ENCODE measurements around the gene LEP. TPM values are rescaled to one million over a fixed set of nuclear protein-coding genes. Genes with fewer than 3 reads are reported as not detected.

Gene LEP
- total RNA-seq, 1 experiment from 2014 or later = not detected

- H3K4me3 ChIP-seq (ENCODE audit: low read length) = no peak overlapping the region
- H3K9me2 ChIP-seq (replicated peaks; ENCODE audit: insufficient read depth, low read length) = no peaks in the 10 kb centered on the region
- H3K36me3 ChIP-seq (ENCODE audit: insufficient read depth, low read length) = no peaks in the 10 kb centered on the region
- H3K79me2 ChIP-seq (ENCODE audit: low read length) = no peaks in the 10 kb centered on the region
- H3K4me2 ChIP-seq (ENCODE audit: low read depth, low read length, poor library complexity, severe bottlenecking) = no peak overlapping the region
- no peaks in the 10 kb centered on the region for H3K9me3 ChIP-seq (ENCODE audit: low read length)
- no peaks in the 10 kb centered on the region for H3K4me1 ChIP-seq (ENCODE audit: low read length)
- H2AFZ ChIP-seq (ENCODE audit: low read length) = no peak overlapping the region
- DNase-seq = no peak
- no peaks in the 10 kb centered on the region for H4K20me1 ChIP-seq (ENCODE audit: insufficient read depth, low read depth, low read length)
- H3K9ac ChIP-seq (ENCODE audit: low read length) = no peak overlapping the region
- no peak overlapping the region for H3K27ac ChIP-seq (ENCODE audit: low read length)
- H3K27me3 ChIP-seq (ENCODE audit: low read length) = no peaks in the 10 kb centered on the region
These were observed 18.3 kb downstream of the LEP start for GRCh38 chr7:128259131-128260061.

GRCh38 chr7:128260069-128260795 is 19.2 kb downstream of the LEP start:
- H3K27me3 ChIP-seq (ENCODE audit: low read length) = no peaks in the 10 kb centered on the region
- no peak overlapping the region for H2AFZ ChIP-seq (ENCODE audit: low read length)
- no peak overlapping the region for H3K9ac ChIP-seq (ENCODE audit: low read length)
- DNase-seq = no peak
- H3K4me3 ChIP-seq (ENCODE audit: low read length) = no peak overlapping the region
- no peaks in the 10 kb centered on the region for H3K9me3 ChIP-seq (ENCODE audit: low read length)
- no peaks in the 10 kb centered on the region for H3K79me2 ChIP-seq (ENCODE audit: low read length)
- H3K4me2 ChIP-seq (ENCODE audit: low read depth, low read length, poor library complexity, severe bottlenecking) = no peak overlapping the region
- H3K36me3 ChIP-seq (ENCODE audit: insufficient read depth, low read length) = no peaks in the 10 kb centered on the region
- H4K20me1 ChIP-seq (ENCODE audit: insufficient read depth, low read depth, low read length) = no peaks in the 10 kb centered on the region
- H3K9me2 ChIP-seq (replicated peaks; ENCODE audit: insufficient read depth, low read length) = no peaks in the 10 kb centered on the region
- no peak overlapping the region for H3K27ac ChIP-seq (ENCODE audit: low read length)
- H3K4me1 ChIP-seq (ENCODE audit: low read length) = no peaks in the 10 kb centered on the region

GRCh38 chr7:128262273-128263028 is 21.4 kb downstream of the LEP start:
- Histone ChIP-seq H3K9me3 (ENCODE audit: low read length) (no peaks in the 10 kb centered on the region), H3K36me3 (ENCODE audit: insufficient read depth, low read length) (no peaks in the 10 kb centered on the region), H3K27me3 (ENCODE audit: low read length) (no peaks in the 10 kb centered on the region)

GRCh38 chr7:128263420-128263819 is 22.3 kb downstream of the LEP start:
- no peaks in the 10 kb centered on the region for H3K9me2 ChIP-seq (replicated peaks; ENCODE audit: insufficient read depth, low read length)
- H3K9me3 ChIP-seq (ENCODE audit: low read length) = no peaks in the 10 kb centered on the region
- no peaks in the 10 kb centered on the region for H4K20me1 ChIP-seq (ENCODE audit: insufficient read depth, low read depth, low read length)
- DNase-seq = no peak
- no peaks in the 10 kb centered on the region for H3K27me3 ChIP-seq (ENCODE audit: low read length)
- H3K27ac ChIP-seq (ENCODE audit: low read length) = no peak overlapping the region
- H2AFZ ChIP-seq (ENCODE audit: low read length) = no peak overlapping the region
- H3K36me3 ChIP-seq (ENCODE audit: insufficient read depth, low read length) = no peaks in the 10 kb centered on the region
- H3K4me1 ChIP-seq (ENCODE audit: low read length) = no peaks in the 10 kb centered on the region
- H3K4me2 ChIP-seq (ENCODE audit: low read depth, low read length, poor library complexity, severe bottlenecking) = no peak overlapping the region
- no peak overlapping the region for H3K4me3 ChIP-seq (ENCODE audit: low read length)
- no peak overlapping the region for H3K9ac ChIP-seq (ENCODE audit: low read length)
- H3K79me2 ChIP-seq (ENCODE audit: low read length) = no peaks in the 10 kb centered on the region

More at GRCh38 chr7:128262273-128263028, 21.4 kb downstream of the LEP start:
- Histone ChIP-seq H3K4me3 (ENCODE audit: low read length) (no peak overlapping the region), H3K9ac (ENCODE audit: low read length) (no peak overlapping the region), H3K4me1 (ENCODE audit: low read length) (no peaks in the 10 kb centered on the region), H2AFZ (ENCODE audit: low read length) (no peak overlapping the region), H4K20me1 (ENCODE audit: insufficient read depth, low read depth, low read length) (no peaks in the 10 kb centered on the region), H3K4me2 (ENCODE audit: low read depth, low read length, poor library complexity, severe bottlenecking) (no peak overlapping the region), H3K27ac (ENCODE audit: low read length) (no peak overlapping the region), H3K79me2 (ENCODE audit: low read length) (no peaks in the 10 kb centered on the region), H3K9me2 (replicated peaks; ENCODE audit: insufficient read depth, low read length) (no peaks in the 10 kb centered on the region)
- DNase-seq = no peak

GRCh38 chr7:128264477-128264876 is 23.4 kb downstream of the LEP start:
- H2AFZ ChIP-seq (ENCODE audit: low read length) = no peak overlapping the region
- no peak for DNase-seq
- no peak overlapping the region for H3K9ac ChIP-seq (ENCODE audit: low read length)
- H3K9me2 ChIP-seq (replicated peaks; ENCODE audit: insufficient read depth, low read length) = no peaks in the 10 kb centered on the region
- H3K27me3 ChIP-seq (ENCODE audit: low read length) = no peaks in the 10 kb centered on the region
- no peaks in the 10 kb centered on the region for H4K20me1 ChIP-seq (ENCODE audit: insufficient read depth, low read depth, low read length)
- no peaks in the 10 kb centered on the region for H3K9me3 ChIP-seq (ENCODE audit: low read length)
- no peak overlapping the region for H3K27ac ChIP-seq (ENCODE audit: low read length)
- no peaks in the 10 kb centered on the region for H3K36me3 ChIP-seq (ENCODE audit: insufficient read depth, low read length)
- no peak overlapping the region for H3K4me2 ChIP-seq (ENCODE audit: low read depth, low read length, poor library complexity, severe bottlenecking)
- no peaks in the 10 kb centered on the region for H3K4me1 ChIP-seq (ENCODE audit: low read length)
- no peak overlapping the region for H3K4me3 ChIP-seq (ENCODE audit: low read length)
- H3K79me2 ChIP-seq (ENCODE audit: low read length) = no peaks in the 10 kb centered on the region

GRCh38 chr7:128265156-128265905 is 24.3 kb downstream of the LEP start:
- Histone ChIP-seq H3K4me2 (ENCODE audit: low read depth, low read length, poor library complexity, severe bottlenecking) (no peak overlapping the region), H3K4me1 (ENCODE audit: low read length) (no peaks in the 10 kb centered on the region), H3K9me2 (replicated peaks; ENCODE audit: insufficient read depth, low read length) (no peaks in the 10 kb centered on the region), H2AFZ (ENCODE audit: low read length) (no peak overlapping the region), H3K9ac (ENCODE audit: low read length) (no peak overlapping the region), H3K9me3 (ENCODE audit: low read length) (no peaks in the 10 kb centered on the region), H3K36me3 (ENCODE audit: insufficient read depth, low read length) (no peaks in the 10 kb centered on the region), H3K27me3 (ENCODE audit: low read length) (no peaks in the 10 kb centered on the region), H3K4me3 (ENCODE audit: low read length) (no peak overlapping the region), H3K27ac (ENCODE audit: low read length) (no peak overlapping the region), H4K20me1 (ENCODE audit: insufficient read depth, low read depth, low read length) (no peaks in the 10 kb centered on the region), H3K79me2 (ENCODE audit: low read length) (no peaks in the 10 kb centered on the region)
- DNase-seq = no peak

GRCh38 chr7:128265906-128266300 is 24.8 kb downstream of the LEP start:
- no peak for DNase-seq
- Histone ChIP-seq H3K4me2 (ENCODE audit: low read depth, low read length, poor library complexity, severe bottlenecking) (no peak overlapping the region), H3K27ac (ENCODE audit: low read length) (no peak overlapping the region)

More at GRCh38 chr7:128265906-128266300, 24.8 kb downstream of the LEP start:
- Histone ChIP-seq H3K9me2 (replicated peaks; ENCODE audit: insufficient read depth, low read length) (no peaks in the 10 kb centered on the region), H3K36me3 (ENCODE audit: insufficient read depth, low read length) (no peaks in the 10 kb centered on the region), H3K4me3 (ENCODE audit: low read length) (no peak overlapping the region), H3K79me2 (ENCODE audit: low read length) (no peaks in the 10 kb centered on the region), H4K20me1 (ENCODE audit: insufficient read depth, low read depth, low read length) (no peaks in the 10 kb centered on the region), H3K9ac (ENCODE audit: low read length) (no peak overlapping the region), H3K9me3 (ENCODE audit: low read length) (no peaks in the 10 kb centered on the region), H3K27me3 (ENCODE audit: low read length) (no peaks in the 10 kb centered on the region), H3K4me1 (ENCODE audit: low read length) (no peaks in the 10 kb centered on the region), H2AFZ (ENCODE audit: low read length) (no peak overlapping the region)
